Fibroblast of mammary gland (primary cell): ENCODE data around the gene SPATS2.

Experiments used
- DNase-seq: peaks from one replicate; pipeline ENCODE4 v3.0.0-alpha.2; 2010; ENCODE audit warnings: low read depth
- H3K4me3 ChIP-seq: 2 replicates; pipeline ENCODE4 v1.5.1; 2011; ENCODE audit warnings: low read depth, mild to moderate bottlenecking, low read length, moderate library complexity; ENCODE audit not compliant: control insufficient read depth
- TF ChIP-seq, protein P1 (sequence below): conservative IDR thresholded peaks from 2 replicates; pipeline ENCODE4 v1.5.1; 2011; ENCODE audit warnings: low read depth, low read length, inconsistent platforms; ENCODE audit not compliant: control insufficient read depth, insufficient read depth

The SPATS2 gene

GRCh38 chr12:49446571-49446970 lies 79.3 kb downstream of the SPATS2 start:
- no peak for DNase-seq
- no peak overlapping the region for H3K4me3 ChIP-seq
- TF ChIP-seq, protein P1, sequence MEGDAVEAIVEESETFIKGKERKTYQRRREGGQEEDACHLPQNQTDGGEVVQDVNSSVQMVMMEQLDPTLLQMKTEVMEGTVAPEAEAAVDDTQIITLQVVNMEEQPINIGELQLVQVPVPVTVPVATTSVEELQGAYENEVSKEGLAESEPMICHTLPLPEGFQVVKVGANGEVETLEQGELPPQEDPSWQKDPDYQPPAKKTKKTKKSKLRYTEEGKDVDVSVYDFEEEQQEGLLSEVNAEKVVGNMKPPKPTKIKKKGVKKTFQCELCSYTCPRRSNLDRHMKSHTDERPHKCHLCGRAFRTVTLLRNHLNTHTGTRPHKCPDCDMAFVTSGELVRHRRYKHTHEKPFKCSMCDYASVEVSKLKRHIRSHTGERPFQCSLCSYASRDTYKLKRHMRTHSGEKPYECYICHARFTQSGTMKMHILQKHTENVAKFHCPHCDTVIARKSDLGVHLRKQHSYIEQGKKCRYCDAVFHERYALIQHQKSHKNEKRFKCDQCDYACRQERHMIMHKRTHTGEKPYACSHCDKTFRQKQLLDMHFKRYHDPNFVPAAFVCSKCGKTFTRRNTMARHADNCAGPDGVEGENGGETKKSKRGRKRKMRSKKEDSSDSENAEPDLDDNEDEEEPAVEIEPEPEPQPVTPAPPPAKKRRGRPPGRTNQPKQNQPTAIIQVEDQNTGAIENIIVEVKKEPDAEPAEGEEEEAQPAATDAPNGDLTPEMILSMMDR = no peak

DNA sequence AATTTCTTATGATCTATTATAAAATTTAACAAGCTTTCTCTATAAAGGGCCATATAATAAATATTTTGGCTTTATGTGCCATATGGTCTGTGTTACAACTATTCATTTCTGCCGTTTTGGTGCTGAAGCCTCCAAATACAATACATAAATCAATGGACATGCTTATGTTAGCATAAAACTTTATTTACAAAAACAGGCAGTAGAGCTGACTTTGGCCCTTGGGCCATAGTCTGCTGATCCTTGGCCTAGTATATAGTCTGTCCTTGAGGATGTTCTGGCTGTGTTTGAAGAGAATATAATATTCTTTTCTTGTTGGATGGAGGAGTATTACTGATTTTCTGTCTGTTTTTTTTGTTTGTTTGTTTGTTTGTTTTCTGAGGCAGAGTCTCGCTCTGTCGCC lies 81.6 kb downstream of the SPATS2 start:
- no peak for DNase-seq
- TF ChIP-seq, protein P1 = no peak
- H3K4me3 ChIP-seq = no peak overlapping the region

GRCh38 chr12:49451468-49452259 lies 84.4 kb downstream of the SPATS2 start:
- TF ChIP-seq, protein P1 = no peak
- DNase-seq = no peak
- H3K4me3 ChIP-seq = no peak overlapping the region

GRCh38 chr12:49455501-49455900 lies 88.2 kb downstream of the SPATS2 start:
- TF ChIP-seq, protein P1 = no peak
- H3K4me3 ChIP-seq = no peak overlapping the region
- no peak for DNase-seq

- H3K4me3 ChIP-seq = no peak overlapping the region
- DNase-seq = no peak
- TF ChIP-seq, protein P1 = no peak
Measured at GRCh38 chr12:49456131-49456679, 88.9 kb downstream of the SPATS2 start.

DNA sequence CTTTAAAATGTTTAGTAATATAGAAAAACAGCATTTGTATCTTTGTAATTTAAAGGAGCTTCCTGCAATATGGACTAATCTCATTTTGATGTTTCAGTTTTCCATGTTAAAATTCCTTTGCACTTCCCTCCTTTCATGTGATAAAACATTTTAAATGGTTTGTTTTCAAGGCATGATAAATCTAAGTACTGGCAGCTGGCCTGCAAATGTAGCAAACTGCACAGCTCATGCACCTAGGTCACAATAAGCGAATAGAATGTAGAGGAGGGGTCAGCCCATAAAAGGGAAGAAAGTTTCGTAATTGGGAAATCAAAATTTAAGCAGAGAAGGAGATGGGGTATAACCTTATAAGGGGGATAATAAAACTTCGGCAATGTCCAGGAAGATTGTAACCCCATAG lies 91.6 kb downstream of the SPATS2 start:
- no peak overlapping the region for H3K4me3 ChIP-seq
- TF ChIP-seq, protein P1 = no peak
- no peak for DNase-seq
